GM19397 (cell line): ENCODE data around the gene CEP41.
"Not testable (repeated sequence)": the region's sequence is repeated elsewhere in the genome, so short reads cannot be mapped to it uniquely, and the experiment has no call there.

ENCODE experiments used
- ATAC-seq: cut with Tn5 transposase; IDR thresholded peaks from one replicate; pipeline ENCODE4 v1.9.1; 2021; ENCODE audit warnings: mild to moderate bottlenecking, moderate library complexity; ENCODE audit not compliant: unreplicated experiment

The CEP41 gene

DNA sequence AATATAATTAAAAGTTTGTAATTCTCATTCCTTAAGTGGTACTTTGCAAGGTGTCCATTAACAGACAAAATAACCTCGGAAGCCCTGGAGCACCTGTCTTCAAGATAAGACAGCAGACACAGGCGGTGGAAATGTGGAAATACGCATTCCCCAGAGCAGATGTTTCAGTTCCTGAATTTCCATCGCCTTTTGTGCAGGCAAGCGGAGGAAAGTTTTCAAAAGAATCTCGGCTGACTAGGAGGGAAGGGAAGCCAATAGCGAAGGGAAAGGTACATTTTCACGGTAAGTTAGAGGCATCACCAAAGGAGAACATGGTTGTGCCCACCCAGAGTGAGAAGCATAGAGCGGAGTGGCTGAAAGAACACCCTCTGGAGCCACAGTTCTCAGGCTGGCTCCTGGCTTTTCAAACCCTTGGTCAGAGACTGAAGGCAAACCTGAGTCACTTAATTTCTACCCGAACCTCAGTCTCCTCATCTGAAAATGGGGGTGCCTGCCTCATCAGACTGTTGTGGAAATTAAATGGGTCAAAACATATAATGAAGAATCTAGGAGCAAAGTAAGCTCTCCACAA is 46.9 kb downstream of the CEP41 start:
- ATAC-seq = no peak

- no peak for ATAC-seq
Measured at GRCh38 chr7:130393101-130393561, 47.7 kb downstream of the CEP41 start.

- ATAC-seq = no peak
Measured at GRCh38 chr7:130390486-130390885, 50.3 kb downstream of the CEP41 start.

- ATAC-seq = no peak
Measured at GRCh38 chr7:130388671-130389070, 52.1 kb downstream of the CEP41 start.

GRCh38 chr7:130387628-130388403 is 53.0 kb downstream of the CEP41 start:
- no peak for ATAC-seq

DNA sequence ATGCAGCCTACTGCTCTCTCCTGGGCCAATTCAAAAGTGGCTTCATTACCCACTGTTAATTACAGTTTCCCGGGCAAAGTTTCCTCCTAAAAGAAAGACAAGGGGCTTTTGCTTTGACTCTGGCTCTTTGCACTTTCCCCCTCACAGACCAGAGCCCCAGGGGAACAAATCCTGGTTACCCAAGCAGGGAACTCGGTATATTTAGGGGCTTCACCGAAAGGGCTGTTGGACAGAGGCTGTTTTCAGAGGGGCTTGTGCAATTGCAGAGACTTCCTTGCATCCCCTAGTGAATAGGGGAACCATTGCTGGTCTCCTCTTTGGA is 53.5 kb downstream of the CEP41 start:
- no peak for ATAC-seq

- no peak for ATAC-seq
Measured at GRCh38 chr7:130386876-130387275, 53.9 kb downstream of the CEP41 start.

GRCh38 chr7:130385600-130386066 is 55.2 kb downstream of the CEP41 start:
- no peak for ATAC-seq

DNA sequence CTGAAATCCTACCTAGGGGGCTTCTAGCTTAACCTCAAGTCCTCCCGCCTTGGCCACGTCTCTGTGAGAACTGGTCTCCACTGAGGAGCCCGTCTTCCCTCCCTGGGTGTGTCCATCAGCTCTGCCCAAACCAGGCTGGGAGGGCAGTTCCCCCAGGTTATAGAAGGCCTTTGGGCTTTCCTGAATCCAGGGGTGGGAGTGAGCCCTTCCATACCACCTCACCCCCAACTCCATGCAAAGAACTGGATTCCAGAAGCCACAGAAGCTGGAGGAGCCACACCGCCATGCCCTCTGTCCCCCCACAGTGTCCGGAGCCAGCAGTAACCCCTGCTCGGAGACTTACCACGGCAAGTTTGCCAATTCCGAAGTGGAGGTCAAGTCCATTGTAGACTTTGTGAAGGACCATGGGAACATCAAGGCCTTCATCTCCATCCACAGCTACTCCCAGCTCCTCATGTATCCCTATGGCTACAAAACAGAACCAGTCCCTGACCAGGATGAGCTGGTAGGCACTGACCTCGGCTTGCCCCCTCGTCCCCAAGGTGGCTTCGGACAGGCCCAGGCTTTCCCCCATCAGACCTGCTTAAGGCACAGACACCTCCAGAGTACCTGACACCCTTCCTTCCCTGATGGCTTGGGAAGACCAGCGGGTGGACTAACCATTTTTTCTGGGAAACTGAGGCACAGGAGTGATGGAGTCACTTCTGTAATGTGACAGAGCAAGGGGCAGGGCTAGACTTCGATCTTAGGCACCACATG is 55.8 kb downstream of the CEP41 start:
- no peak for ATAC-seq

DNA sequence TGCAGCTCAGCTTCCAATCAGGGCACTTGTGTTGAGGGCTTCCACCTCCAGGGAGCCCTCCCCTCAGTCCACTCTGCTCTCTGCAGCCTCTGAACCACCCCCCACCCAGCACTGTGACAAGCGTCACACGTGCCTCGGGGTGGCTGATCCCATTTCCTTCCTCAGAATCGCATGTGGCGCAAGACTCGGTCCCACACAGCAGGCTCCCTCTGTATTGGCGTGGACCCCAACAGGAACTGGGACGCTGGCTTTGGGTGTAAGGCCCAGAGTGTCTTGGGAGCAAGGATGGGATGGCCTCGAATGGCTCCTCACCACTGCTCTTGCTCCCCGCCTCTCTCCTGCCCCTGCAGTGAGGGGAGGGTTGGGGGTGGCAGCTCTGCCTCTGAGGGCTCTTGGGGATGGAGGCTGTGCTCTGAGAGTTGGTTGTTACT is 56.4 kb downstream of the CEP41 start:
- ATAC-seq = no peak

DNA sequence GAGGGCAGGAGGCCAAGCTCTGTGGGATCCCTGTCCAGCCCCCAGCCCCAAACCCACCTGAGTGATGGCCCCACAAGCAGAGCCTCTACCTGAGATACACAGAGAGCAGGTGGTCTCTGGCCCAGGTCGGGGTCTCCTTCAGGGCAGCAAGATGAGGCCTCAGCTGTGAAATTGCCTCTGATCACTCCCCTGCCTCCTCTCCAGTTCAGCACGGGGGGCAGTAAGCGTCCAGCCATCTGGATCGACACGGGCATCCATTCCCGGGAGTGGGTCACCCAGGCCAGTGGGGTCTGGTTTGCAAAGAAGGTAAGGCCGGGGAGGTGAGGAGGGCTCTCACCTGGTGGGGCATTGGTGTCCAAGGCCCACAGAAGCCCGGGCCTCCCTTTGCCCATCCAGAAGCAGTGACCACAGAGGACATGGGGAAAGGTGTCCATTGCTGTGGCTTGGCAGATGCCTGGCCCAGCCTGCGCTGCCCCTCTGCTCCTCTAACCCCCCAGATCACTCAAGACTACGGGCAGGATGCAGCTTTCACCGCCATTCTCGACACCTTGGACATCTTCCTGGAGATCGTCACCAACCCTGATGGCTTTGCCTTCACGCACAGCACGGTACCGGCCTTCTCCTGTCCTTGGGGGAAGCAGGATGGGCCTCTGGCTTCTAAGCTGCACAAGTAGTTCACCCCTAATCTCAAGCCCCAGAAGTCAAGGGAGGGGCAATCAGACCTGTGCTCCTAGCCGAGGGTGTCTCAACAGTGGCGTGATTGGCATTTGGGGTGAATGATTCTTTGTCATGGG is 57.4 kb downstream of the CEP41 start:
- ATAC-seq = no peak

DNA sequence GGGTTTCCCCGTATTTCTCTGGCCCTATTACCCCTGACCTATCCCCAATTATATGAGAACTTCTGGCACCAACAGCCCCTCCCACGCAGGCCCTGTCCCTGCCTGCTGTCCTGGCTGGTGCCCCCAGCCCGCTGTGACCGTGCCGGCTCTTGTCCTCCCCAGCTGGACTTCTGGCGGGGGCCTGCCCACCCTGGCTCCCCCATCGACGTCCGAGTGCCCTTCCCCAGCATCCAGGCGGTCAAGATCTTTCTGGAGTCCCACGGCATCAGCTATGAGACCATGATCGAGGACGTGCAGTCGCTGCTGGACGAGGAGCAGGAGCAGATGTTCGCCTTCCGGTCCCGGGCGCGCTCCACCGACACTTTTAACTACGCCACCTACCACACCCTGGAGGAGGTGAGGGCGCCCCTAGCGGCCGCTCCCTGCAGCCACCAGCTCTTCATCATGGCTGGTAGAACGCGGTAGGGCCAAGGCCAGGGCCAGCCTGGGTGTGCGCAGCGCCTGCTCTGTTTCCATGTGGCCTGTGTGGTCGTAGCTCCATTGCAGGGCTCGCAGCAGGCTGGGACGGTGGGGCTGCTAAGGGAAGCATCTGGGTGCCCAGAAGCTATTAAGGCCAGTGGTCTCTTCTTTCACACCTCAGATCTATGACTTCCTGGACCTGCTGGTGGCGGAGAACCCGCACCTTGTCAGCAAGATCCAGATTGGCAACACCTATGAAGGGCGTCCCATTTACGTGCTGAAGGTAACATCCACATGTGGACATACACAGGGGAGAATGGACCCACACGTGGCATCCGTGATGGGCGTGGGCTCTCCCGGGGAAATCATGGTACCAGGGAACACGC is 59.1 kb downstream of the CEP41 start:
- ATAC-seq = no peak

- ATAC-seq = no peak
Measured at GRCh38 chr7:130380861-130381455, 59.9 kb downstream of the CEP41 start.

DNA sequence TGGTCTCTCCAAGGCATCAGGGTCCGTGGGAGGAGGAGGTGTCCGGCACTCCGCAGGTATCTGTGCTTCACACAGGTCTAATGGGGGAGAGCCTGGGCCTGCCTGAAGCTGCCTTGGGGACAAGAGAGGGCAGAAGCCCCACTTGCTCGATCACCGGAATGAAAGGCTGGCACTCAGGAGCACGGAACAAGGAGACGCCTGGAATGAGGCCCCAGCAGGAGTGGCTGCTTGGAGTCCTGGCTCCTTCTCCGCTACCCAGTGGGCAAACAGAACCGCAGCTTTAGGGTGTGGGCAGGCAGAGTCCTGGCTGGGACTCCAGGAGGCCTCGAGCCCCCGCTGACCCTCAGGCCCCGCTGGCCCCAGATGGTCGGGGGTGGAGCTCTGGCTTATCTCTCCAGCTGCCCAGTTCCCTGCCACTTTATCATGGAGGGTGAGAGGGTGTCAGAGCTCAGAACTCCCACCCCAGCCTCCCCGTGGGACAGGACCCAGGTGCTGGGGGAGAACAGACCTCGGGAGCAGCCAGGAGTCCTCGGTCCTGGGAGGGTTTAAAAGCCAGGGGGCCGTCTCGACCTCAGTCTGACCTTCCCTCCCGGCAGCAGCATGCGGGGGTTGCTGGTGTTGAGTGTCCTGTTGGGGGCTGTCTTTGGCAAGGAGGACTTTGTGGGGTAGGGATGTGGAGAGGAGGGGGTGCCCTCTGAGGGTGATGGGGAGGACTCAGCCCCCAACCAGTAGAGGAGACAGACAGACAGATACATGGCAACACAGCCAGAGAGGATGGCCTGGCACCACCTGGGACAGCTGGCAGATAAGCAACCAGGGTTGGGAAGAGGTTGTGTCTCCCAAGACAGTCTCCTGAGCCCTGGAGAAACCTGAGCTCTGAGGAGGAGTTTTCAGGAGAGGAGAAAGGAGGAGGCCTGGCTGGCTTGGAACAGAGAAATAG is 60.6 kb downstream of the CEP41 start, which contains the start of gene CPA1:
CPA1 (plus strand) TSS at position 574 of the 940 bp plus-strand sequence; CDS start at position 601, 27 bp downstream.
- no peak for ATAC-seq

DNA sequence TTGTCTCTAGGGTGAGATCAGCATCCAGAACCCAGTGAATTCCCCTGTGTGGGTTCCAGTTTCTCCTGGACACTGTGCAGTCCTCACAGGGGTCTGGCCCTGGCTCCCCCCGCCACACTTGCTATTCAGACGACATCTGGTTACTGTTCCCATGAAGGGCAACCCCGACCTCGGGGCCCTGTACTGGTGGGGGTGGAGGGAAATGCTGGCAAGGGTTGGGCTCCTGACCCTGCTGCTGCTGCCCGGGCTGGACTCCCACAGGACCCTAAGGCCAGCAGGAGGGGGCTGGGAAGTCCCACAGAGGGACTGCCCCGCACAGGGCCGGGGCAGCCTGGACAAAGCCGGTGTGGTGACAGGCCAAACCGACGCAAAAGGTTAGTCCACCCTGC is 61.3 kb downstream of the CEP41 start:
- no peak for ATAC-seq

GRCh38 chr7:130379019-130379418 is 61.8 kb downstream of the CEP41 start:
- ATAC-seq = no peak

- ATAC-seq = no peak
Measured at GRCh38 chr7:130377178-130377577, 63.6 kb downstream of the CEP41 start.

DNA sequence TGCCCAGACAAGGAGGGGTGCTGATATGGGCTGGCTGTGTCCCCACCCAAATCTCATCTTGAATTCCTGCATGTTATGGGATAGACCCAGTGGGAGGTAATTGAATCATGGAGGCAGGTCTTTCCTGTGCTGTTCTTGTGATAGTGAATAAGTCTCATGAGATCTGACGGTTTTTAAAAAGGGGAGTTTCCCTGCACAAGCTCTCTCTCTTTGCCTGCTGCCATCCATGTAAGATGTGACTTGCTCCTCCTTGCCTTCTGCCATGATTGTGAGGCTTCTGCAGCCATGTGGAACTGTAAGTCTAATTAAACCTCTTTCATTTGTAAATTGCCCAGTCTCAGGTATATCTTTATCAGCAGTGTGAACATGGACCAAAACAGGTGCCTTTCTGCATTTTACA is 64.4 kb downstream of the CEP41 start:
- not testable (repeated sequence) for ATAC-seq

- no peak for ATAC-seq
Measured at GRCh38 chr7:130374507-130374906, 66.3 kb downstream of the CEP41 start.
